Gastrocnemius medialis (tissue), 4 donors: ENCODE results near the gene PRUNE2. TPM values are rescaled to one million over a fixed set of nuclear protein-coding genes. Genes with fewer than 3 reads are reported as not detected.

Experiments used
- ATAC-seq, 2 donors: fragments of 150-250 bp; one replicate each; pipeline ENCODE4 v1.9.1; 2016
- DNase-seq, 2 donors: peaks; one replicate each; pipeline ENCODE4 v3.0.0-alpha.2; 2019
- H3K27ac ChIP-seq, 4 donors: fragments of 200-600 bp; sonication (generic); 1 replicate in 1 of 4; 2 replicates in 3 of 4; pipeline ENCODE4 v1.5.1; 2016 to 2018; ENCODE audit warnings: mild to moderate bottlenecking in 2 of 4, moderate library complexity in 1 of 4
- H3K27me3 ChIP-seq, 3 donors: fragments of 200-600 bp; sonication (generic) in 2 of 3; 1 replicate in 1 of 3; 2 replicates in 2 of 3; pipeline versions ENCODE4 v1.5.1 to v1.6.0; 2016 to 2019; ENCODE audit warnings: mild to moderate bottlenecking in 1 of 3, moderate library complexity in 1 of 3
- H3K36me3 ChIP-seq, 2 donors: fragments of 200-600 bp; sonication (generic) in 1 of 2; one replicate each; pipeline ENCODE4 v1.5.1; 2017 to 2018
- H3K4me1 ChIP-seq, 2 donors: fragments of 200-600 bp; sonication (generic) in 1 of 2; one replicate each; pipeline ENCODE4 v1.5.1; 2016 to 2017; ENCODE audit warnings: mild to moderate bottlenecking in 2 of 2
- H3K4me3 ChIP-seq, 4 donors: fragments of 200-600 bp; sonication (generic) in 3 of 4; 1 replicate in 1 of 4; 2 replicates in 3 of 4; pipeline ENCODE4 v1.5.1; 2016 to 2019; ENCODE audit warnings: mild to moderate bottlenecking in 2 of 4
- H3K9me3 ChIP-seq, 3 donors: fragments of 200-600 bp; sonication (generic) in 2 of 3; 1 replicate in 1 of 3; 2 replicates in 2 of 3; pipeline ENCODE4 v1.5.1; 2016 to 2019
- POLR2A ChIP-seq, 2 donors: fragments of 450-650 bp; IDR thresholded peaks; one replicate each; pipeline ENCODE4 v1.6.1; 2017; ENCODE audit warnings: antibody characterized with exemption in 2 of 2, mild to moderate bottlenecking in 2 of 2, moderate library complexity in 2 of 2
- in situ Hi-C, 4 donors: fragments of 200-750 bp; cut with MboI; loops; one replicate each; pipeline versions ENCODE4 v1.15.0 to v1.8.0; 2017; ENCODE audit warnings: low sequenced_read_pairs in 4 of 4
- intact Hi-C: fragments of 100-400 bp; cut with DNase I; formaldehyde crosslinking; loops from one replicate; pipeline ENCODE4 v1.15.1; 2023; ENCODE audit warnings: low total_unique reads
- total RNA-seq, 4 donors: library from RNA; depleted of rRNA; stranded (reverse); fragments of >200 nt; gene quantifications; one replicate each; pipeline versions ENCODE4 v1.1.0 to v1.2.3, GENCODE V29; 2016
- TF ChIP-seq, protein P1 (sequence below), 5 experiments: fragments of 450-650 bp in 3 of 5; fragments of 200-600 bp in 2 of 5; sonication (generic) in 2 of 5; IDR thresholded peaks in 4 of 5; conservative IDR thresholded peaks in 1 of 5; 1 replicate in 4 of 5; 2 replicates in 1 of 5; pipeline ENCODE4 v1.5.1; 2016 to 2019; ENCODE audit warnings: antibody characterized with exemption in 5 of 5, mild to moderate bottlenecking in 3 of 5, moderate library complexity in 3 of 5

The PRUNE2 gene
- total RNA-seq, 4 donors from 2014 or later = 1.6 to 43.5 (median 11.0) TPM

DNA sequence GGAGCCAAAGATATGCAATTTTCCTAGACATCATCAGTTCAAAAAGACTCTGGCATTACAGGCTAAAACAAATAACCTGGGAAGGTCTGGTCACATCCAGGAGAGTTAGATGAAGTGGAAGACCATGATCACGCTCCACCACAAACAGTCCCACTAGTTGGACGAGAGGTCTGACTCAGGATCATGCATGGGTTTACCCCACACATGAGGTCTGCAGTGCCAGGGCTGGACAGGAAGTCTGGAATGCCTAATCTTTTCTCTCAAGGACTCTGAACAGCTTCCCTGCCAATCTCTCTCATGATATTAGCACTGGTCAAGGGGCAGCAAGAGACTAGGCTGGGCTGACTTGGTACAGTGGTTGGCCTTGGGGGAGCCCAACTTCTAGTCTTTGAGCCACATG is 7.1 kb downstream of the PRUNE2 start:
- intact Hi-C loops (no loop called here), in situ Hi-C loops (no loop called here)

DNA sequence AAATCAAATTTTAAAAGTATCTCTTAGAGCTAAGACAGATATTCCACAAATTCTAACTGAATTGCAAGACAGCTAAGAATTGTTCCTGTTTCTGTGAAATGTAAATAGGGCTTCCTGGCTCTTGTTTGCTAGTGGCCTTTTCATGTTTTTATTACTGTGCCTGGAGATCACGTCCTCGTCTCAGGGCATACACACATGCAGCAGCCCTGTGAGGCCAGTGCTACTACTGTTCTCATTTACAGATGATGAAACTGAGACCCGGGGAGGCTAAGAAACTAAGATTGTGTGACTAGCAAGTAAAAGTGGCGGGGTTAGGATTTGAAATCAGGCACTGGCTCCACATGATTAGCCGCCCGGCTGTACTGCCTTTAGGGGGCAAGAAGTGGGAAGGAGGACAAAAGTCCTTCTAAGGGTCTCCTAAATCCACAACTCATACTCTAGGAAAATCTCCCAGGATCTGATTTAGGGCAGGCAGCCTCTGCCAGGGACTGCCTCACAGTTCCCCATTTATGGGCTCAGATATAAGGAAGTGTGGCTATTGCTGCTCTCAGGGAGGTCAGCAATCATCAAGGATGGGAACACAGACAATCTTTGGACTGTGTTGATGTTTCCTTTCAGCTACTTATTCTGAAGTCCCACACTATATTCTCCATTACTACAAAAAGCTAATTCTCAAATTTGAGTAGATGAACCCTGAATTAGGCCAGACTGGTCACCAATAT is 7.9 kb downstream of the PRUNE2 start:
- no peak for TF ChIP-seq POLR2A (IDR thresholded peaks at IDR 0.05)
- no peak for DNase-seq
- H3K4me1 ChIP-seq = no peaks in the 10 kb centered on the region
- H3K9me3 ChIP-seq = no peaks in the 10 kb centered on the region
- in situ Hi-C loops = no loop called here
- no peak for ATAC-seq
- intact Hi-C loops = no loop called here
- H3K27me3 ChIP-seq = peaks cover 0 to 4% (median 0%) of the 10 kb centered on the region in 3 donors
- no peak overlapping the region for H3K4me3 ChIP-seq
- H3K36me3 ChIP-seq = no peaks in the 10 kb centered on the region
- no peak overlapping the region for H3K27ac ChIP-seq

More for the DNA sequence above, 7.1 kb downstream of the PRUNE2 start:
- no peaks in the 10 kb centered on the region for H3K4me1 ChIP-seq
- H3K4me3 ChIP-seq = no peak overlapping the region
- TF ChIP-seq, protein P1, sequence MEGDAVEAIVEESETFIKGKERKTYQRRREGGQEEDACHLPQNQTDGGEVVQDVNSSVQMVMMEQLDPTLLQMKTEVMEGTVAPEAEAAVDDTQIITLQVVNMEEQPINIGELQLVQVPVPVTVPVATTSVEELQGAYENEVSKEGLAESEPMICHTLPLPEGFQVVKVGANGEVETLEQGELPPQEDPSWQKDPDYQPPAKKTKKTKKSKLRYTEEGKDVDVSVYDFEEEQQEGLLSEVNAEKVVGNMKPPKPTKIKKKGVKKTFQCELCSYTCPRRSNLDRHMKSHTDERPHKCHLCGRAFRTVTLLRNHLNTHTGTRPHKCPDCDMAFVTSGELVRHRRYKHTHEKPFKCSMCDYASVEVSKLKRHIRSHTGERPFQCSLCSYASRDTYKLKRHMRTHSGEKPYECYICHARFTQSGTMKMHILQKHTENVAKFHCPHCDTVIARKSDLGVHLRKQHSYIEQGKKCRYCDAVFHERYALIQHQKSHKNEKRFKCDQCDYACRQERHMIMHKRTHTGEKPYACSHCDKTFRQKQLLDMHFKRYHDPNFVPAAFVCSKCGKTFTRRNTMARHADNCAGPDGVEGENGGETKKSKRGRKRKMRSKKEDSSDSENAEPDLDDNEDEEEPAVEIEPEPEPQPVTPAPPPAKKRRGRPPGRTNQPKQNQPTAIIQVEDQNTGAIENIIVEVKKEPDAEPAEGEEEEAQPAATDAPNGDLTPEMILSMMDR (IDR thresholded peaks at IDR 0.05 in 4 of 5, conservative IDR thresholded peaks at IDR 0.05 in 1 of 5) = no peak
- no peak for TF ChIP-seq POLR2A (IDR thresholded peaks at IDR 0.05)
- H3K36me3 ChIP-seq = no peaks in the 10 kb centered on the region
- ATAC-seq (no peak), DNase-seq (no peak)
- H3K27ac ChIP-seq = no peak overlapping the region
- H3K9me3 ChIP-seq = no peaks in the 10 kb centered on the region
- H3K27me3 ChIP-seq = peaks cover 0 to 4% (median 0%) of the 10 kb centered on the region in 3 donors

DNA sequence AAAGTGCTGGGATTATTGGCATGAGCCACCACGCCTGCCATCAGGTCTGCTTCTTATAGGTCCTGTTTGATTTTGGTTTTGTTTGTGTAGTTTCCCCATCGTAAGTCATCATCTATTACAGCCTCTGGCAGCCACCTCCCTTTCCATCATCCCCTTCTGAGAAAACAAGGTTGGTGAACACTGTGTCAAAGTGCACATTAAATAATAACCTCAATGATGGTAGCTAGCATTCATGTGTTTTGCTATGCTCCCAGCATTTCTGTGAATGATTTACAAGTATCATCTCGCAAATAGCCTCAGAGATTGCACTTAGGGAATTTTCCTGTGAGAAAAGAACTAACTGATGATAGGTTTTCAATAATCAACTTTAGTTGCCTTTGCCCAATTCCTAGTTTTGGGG is 9.9 kb downstream of the PRUNE2 start:
- DNase-seq (no peak), ATAC-seq (no peak)
- Histone ChIP-seq H3K4me1 (no peaks in the 10 kb centered on the region), H3K27me3 (peaks cover 0 to 4% (median 0%) of the 10 kb centered on the region in 3 donors), H3K4me3 (no peak overlapping the region), H3K9me3 (no peaks in the 10 kb centered on the region), H3K36me3 (no peaks in the 10 kb centered on the region), H3K27ac (peak overlapping the region in 1 of 4 donors; percentile 7)
- in situ Hi-C loops (no loop called here), intact Hi-C loops (no loop called here)
- no peak for TF ChIP-seq POLR2A (IDR thresholded peaks at IDR 0.05)
- TF ChIP-seq, protein P1 (IDR thresholded peaks at IDR 0.05 in 4 of 5, conservative IDR thresholded peaks at IDR 0.05 in 1 of 5) = no peak

DNA sequence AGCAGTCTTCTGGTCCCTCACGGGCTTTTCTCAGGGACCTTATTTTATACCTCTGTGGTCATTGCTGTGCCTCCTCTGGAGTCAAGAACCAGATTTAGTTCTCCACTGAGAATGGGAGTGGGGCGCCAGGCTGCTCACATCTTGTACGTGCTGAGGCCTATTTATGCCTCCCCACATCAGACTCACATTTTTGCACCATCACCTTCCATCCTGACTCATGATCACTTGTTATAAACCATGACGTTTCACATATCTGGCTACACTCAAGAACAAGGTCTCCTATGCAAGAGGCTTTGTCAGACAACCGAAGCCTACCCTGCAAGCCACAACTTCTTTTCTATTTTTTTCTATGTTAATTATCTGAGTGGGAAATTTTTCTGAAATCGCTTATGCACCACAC is 10.7 kb downstream of the PRUNE2 start:
- in situ Hi-C loops = no loop called here
- Histone ChIP-seq H3K27me3 (peaks cover 0 to 4% (median 0%) of the 10 kb centered on the region in 3 donors), H3K36me3 (no peaks in the 10 kb centered on the region), H3K9me3 (no peaks in the 10 kb centered on the region), H3K27ac (peak overlapping the region in 1 of 4 donors; percentile 49), H3K4me1 (no peaks in the 10 kb centered on the region), H3K4me3 (no peak overlapping the region)
- peak in 1 of 2 donors; percentile 19 for DNase-seq
- ATAC-seq = peak in 1 of 2 donors; percentile 32
- intact Hi-C loops = no loop called here
- peak; percentile 9 to 18 for TF ChIP-seq POLR2A (IDR thresholded peaks at IDR 0.05)
- TF ChIP-seq, protein P1 (IDR thresholded peaks at IDR 0.05 in 4 of 5, conservative IDR thresholded peaks at IDR 0.05 in 1 of 5) = no peak

DNA sequence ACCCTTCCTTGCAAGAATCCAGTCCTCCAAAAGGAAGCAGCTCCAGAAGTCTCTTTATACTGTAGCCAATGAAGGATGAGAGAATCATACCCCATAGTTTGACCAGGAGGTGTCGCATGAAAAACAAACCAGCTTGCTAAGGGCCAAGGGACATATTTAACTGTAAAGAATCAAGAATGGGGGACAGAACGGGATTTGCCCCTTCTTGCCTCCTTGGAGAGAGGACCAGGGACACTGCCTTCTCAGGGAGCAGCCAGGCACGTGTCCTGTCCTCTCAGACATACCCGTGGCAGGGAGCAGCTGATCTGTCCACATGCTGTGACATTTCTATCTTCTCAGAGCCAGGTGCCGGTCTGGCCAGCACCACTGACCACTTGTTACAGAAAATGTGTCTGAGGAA is 11.7 kb downstream of the PRUNE2 start:
- Histone ChIP-seq H3K36me3 (no peaks in the 10 kb centered on the region), H3K4me1 (no peaks in the 10 kb centered on the region), H3K9me3 (no peaks in the 10 kb centered on the region), H3K27ac (peak overlapping the region in 2 of 4 donors; percentile 7 to 49), H3K27me3 (no peaks in the 10 kb centered on the region), H3K4me3 (no peak overlapping the region)
- DNase-seq = peak in 1 of 2 donors; percentile 26
- TF ChIP-seq POLR2A (IDR thresholded peaks at IDR 0.05) = no peak
- TF ChIP-seq, protein P1 (IDR thresholded peaks at IDR 0.05 in 4 of 5, conservative IDR thresholded peaks at IDR 0.05 in 1 of 5) = no peak
- peak in 1 of 2 donors; percentile 39 for ATAC-seq
- in situ Hi-C loops (no loop called here), intact Hi-C loops (no loop called here)
